ENCODE results near the gene SLC35E1.

DNA sequence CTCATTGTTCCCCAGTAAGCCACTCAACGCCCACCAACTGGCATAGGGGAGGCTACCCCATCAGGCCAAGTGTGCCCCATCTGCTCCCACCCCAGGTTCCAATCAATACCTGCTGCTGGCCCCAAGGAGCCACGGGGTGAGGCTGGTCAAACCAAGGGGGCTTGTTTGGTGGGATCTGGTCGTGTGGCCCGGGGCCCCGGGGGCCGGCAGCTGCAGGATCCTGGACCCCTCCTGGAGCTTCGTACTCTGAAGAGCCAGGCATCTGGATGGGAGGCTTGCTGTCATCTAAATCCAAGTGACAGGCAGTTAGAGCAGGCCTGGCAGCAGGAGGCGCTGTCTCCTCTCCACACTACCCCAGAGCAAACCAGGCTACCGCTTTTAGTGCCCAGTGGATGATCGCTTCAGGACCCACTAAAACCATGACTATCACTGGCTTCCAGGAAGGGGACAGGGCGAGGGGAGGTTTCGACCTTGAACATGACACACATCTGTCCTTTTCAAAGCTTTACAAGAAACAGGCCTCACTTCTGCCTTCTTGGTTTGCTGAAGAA is 44.2 kb downstream of the SLC35E1 start:
- TF ChIP-seq CTCF (IDR thresholded peaks at IDR 0.05) = peak; percentile 41; the same call in 1 of the 2 replicates
- TF ChIP-seq, protein P1, sequence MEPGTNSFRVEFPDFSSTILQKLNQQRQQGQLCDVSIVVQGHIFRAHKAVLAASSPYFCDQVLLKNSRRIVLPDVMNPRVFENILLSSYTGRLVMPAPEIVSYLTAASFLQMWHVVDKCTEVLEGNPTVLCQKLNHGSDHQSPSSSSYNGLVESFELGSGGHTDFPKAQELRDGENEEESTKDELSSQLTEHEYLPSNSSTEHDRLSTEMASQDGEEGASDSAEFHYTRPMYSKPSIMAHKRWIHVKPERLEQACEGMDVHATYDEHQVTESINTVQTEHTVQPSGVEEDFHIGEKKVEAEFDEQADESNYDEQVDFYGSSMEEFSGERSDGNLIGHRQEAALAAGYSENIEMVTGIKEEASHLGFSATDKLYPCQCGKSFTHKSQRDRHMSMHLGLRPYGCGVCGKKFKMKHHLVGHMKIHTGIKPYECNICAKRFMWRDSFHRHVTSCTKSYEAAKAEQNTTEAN (CRISPR knock-in tag; IDR thresholded peaks at IDR 0.05) = no peak
